GM19455 (cell line): ENCODE measurements around the gene ZBTB3.
"Not testable (repeated sequence)": the region's sequence is repeated elsewhere in the genome, so short reads cannot be mapped to it uniquely, and the experiment has no call there.

Experiments
- ATAC-seq: cut with Tn5 transposase; IDR thresholded peaks from one replicate; pipeline ENCODE4 v1.9.1; 2021; ENCODE audit not compliant: unreplicated experiment

ZBTB3 gene

DNA sequence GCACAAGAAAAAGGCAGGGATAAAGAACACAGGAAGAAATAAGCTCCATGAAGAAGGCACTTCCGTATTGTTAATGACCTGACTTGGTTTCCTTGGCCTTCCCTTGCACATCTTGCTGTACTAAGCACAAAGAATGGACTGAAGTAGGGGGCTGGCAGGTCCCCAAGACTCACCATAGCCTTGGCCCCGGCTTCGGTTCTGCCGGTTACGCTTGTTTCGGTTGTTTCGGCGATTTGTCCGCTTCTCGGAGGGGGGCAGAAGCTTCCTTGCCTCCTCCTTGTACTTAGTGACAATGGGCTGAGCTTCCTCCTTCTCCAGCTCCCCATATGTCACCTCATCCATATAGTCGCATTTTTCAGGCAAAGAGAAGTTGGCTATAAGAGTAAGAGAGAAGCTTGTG lies 37.1 kb downstream of the ZBTB3 start:
- ATAC-seq, result no peak

DNA sequence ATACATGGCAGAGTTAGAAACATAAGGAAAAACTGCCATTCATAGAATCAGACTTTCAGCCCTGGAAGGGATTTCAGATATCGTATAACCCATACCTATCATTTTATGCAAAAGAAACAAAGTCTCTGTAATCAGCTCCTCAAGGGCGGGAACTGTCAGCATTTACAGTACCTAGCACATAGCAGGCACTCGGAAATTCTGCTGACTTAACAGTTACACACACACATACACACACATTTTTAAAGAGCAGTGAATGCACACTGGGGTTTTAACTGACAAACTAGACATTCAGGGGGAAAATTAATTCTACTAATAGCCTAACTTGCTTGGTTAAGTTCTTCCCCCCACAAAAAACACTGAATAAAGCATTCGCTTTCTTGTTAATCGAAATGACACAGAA lies 37.8 kb downstream of the ZBTB3 start:
- ATAC-seq, result no peak

DNA sequence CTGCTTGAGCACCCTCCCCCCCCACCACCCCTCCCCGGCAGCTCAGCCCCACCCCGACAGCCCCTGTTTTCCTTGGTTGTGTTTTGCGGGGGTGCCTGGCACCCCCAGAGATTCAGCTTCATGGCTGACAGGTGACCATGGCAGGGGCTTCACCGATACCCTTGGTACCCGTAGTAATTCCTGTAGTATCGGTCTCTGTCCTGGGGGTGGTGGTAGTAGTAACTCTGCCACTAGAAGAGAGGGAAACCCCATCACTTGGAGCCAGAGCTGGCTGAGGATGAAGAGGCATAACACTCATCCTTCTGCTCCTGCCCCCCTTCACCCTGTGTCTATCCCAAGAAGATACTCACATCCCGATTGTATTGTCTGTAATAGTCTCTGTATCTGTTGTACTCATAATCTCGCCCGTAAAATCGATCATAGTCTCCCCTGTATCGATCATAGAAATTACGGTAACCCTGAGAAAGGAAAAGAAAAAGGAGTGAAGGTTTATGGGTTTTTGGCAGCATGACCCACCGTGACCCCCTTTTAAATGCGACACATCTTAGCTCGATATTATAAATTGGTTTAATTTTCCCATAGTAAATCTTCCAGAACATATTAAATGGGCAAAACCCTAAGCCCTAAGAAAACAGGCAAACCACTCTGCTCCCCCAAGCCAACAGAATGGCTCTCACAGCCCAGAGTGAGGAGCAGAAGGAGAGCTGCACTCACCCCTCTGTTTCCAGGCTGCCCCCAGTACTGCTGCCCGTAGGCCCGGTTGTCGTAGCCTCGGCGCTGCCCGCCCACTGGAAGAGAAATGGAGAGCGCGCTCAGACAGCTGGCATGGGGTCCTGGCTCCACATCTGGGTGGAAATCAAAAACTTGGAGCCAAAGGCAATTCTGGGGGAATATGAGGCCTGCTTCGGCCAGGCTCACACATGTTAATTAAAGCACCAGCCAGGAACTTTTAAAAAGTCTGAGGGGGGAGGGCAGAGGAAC lies 38.5 kb downstream of the ZBTB3 start:
- no peak for ATAC-seq

DNA sequence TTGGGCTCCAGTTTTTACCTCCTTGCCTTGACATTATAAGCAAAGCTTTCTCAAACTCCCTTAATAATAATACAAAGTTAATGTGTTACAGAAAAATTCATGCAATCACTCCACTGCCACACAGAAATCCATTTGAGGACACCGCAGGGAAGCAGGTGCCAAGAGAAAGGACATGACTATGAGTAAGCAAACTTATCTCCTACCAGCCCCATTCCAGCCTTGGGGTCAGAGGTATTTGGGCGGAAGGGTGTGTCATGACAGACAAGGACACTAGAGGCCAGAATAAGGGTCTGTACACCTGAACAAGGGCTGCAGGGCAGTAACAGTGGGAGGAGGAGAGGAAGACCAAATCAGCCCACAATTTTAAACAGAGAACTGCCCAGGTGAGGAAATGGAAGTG lies 40.6 kb downstream of the ZBTB3 start:
- no peak for ATAC-seq

DNA sequence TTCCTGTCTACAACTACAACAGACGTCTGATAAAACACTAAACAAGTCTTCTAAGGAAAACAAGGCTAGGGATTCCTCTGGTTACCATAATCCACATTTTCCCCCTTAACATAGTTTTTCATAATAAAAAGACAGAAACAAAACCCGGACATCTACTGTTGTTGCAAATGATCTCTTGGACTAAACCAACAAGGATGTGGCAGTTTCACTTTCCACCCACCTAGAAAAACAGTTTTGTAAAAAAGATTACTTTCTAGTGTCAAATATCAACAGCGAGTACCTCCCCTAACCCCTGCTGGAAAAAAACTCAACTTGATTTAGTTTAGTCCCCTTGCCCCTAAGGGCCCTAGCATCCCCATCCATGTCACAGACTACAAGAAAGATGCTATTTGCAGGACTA lies 41.1 kb downstream of the ZBTB3 start:
- no peak for ATAC-seq

DNA sequence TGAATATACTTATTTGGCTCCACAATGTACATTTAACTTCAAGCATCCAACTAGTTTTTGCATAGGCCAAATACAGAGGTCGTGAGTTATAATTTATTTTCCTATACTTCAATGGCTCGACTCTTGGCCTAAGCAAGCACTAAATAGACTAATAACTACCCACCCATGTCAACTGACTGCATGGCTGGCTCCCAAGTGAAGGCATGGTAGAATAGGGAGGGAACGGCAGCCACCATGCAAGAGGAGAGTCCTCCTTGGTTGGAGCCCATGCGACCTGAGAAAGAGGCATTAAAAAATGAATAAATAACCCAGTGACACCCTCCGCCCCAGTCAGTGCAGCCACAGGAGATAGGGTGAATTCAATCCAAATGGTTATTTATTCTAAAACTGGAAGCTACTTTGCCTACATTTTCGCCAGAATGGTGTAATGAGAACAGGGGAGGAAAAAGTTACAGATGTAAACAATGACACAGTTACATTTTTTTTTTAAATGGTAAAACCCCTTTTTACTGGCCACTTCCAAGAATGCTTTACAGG lies 41.6 kb downstream of the ZBTB3 start:
- no peak for ATAC-seq

DNA sequence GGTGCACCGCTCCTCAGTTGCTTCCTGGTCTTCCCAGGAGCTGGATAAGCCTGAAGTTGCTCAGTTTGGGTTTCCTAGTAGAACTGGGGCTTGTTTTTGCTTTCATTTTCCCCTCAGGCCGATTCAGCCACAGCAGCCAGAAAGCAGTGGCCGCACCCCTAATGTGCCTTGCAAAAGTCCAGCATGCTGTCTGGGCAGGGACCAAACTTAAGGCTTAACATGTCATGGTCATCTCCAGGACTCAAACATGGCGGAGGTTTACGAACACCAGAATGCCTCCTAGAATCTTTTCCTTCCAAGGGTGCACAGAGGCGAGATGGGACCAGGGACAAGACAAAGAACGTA lies 44.0 kb downstream of the ZBTB3 start:
- peak; percentile 9 for ATAC-seq

DNA sequence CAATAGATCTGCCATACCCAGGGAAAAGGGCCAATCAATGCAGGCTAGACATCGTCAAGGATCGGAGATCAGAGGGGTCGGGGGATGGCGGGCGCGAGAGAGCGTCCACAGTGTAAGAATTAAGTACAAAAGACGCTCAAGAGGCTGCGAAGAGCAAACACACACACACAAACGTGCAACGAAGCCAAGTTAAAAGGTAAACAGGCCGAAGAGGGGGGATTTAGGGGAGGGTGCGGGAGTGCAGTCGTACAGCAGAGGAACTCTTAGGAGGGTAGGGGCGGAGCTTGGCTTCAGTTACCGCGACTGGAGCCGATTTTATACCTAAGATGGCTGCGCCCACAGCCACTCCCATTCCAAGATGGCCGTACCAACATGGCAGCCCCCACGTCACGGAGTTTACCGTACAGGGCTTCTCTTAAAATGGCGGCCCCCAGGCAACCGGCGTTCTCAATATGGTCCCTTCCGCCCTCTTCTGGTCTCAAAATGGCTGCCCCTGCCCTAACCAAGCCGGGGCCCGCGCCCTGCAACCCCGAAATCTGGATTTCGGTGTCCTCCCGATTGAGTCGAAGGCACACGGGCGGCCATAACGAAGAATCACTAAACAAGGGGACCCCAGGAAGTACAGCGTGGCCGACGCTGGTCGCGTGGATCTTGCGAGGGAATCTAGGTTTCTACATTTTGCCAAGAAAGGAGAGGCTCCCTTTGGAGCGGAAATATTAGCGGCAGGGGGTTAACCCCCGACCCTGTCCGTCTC lies 44.5 kb downstream of the ZBTB3 start:
- ATAC-seq, result peak; percentile 70

DNA sequence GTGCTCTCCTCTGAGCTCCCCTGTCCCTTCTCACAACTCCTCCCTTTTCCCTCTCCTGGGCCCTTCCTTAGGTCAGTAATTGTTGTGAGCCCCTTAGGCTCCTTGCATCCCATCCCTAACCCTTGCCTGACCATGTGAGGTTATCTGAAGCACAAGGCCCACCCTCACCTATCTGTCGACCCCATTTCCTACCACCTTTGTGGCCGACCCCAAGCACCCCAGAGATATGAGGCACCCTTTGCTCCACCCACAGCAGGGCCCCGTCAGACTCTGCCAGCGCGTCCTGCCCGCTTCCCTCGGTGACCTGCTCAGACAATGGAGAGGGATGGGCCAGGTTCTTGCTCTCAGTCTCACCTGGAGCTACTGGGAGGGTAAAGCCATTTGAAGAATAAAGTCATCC lies 45.2 kb downstream of the ZBTB3 start:
- no peak for ATAC-seq

DNA sequence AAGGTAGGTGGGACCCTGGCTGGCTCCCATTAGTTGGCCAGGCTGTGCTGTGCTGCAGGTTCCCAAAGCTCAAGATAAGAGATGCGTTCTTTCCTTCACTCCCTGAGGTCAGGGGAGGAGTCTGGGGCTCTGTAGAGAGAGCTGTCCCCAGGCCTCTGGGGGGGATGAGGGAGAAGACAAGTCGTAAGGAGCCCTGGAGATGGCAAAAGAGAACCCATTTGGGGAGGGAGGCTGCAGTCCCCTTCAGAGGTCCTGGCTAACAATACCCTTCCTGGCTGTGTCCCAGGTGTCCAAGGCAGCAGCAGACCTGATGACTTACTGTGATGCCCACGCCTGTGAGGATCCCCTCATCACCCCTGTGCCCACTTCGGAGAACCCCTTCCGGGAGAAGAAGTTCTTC lies 45.6 kb downstream of the ZBTB3 start:
- no peak for ATAC-seq

DNA sequence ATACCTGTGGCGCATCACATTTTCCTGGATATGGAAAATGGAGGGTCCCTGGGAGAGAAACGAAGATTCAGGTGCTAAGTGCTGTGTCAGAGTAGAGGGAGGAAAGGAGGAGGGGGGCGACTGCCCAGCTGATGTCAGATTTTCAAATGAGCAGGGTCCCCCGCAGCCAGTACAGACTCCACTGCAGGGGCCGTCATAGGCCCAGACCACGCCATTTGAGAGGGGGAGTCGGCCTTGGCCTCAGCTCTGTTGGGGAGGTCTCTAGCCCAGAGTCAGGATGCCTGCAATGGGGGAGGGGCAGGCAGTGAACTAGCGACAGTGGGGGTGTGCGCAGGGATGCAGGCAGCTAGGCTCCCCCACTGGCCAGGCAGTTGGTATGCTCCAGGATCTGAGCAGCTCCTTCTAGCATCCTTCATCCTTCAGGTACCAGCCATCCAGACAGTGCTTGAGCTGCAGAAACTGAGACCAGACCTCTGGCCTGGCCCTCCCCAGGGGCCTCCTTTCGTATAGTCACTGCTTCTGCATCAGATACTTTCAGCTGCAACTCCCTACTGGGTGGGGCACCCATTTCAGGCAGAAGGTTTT lies 46.6 kb downstream of the ZBTB3 start, which contains the start of the genes BSCL2 and GNG3:
BSCL2 (minus strand) TSS at position 148 of the 585 bp plus-strand sequence. CDS start 229 bp downstream, outside the sequence.
GNG3 (plus strand) TSS at position 400 of the 585 bp plus-strand sequence. CDS start 620 bp downstream, outside the sequence.
- no peak for ATAC-seq

DNA sequence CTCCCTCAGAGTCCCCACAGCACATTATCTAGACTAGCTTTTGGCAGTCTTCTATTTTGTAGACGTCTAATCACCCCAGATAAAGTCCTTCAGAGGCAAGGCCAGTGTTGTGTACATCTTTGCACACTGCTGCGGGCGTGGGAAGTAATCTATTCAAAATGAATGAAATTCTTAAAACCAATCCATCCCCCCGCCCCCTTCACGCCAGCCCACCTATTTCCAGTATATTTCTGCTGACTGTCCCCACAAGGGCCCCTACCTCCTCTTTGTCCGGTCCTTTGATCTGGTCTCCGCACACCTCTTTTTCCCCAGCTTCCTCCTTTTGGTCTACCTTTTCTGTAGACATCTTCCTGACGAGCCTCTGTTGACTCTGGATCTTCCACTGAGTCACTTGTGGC lies 47.1 kb downstream of the ZBTB3 start:
- no peak for ATAC-seq

DNA sequence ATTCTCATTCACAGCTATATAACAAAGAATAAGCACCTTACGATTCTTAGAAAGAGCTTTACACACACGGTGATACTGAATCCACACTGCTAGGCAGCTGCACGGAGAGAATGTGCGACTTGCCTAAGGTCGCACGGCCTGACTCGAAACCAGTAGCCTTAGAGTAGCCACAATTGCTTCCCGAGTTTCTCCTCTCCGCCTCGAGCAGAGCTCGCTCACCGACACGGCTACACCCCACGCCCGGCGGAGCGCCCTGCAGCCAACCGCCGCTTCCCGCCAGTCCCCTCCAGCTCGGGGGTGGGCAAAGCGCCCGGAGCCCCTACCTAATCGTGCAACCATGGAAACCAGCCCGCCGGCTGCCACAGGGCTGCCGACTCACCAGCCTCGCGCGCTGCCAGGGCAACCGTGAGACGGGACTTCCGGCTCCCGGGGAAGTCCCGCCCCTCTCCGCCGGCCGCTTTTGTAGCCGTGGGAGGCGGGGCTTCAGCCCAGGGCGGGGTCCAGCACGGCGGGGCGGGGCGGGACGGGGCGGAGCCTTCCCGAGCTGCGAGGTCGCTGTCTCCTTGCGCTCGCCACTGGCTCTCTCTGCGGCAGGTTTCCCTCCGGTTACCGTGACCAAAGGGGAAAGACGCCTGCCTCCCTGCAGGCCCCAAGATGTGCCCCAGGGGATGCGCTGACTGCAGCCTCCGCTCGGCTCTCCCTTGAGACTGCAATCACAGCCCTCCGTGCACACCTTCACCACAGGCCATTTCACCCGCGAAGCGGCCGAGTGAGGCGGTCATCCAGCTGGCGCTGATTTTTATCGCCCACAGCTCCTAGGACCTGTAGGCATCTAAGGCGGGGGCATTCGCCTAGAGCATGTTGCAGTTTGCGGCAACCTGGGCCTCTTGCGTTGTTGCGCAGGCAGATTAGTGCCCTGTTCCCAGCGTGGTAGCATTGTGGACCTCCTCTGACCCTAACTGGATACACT lies 47.8 kb downstream of the ZBTB3 start:
- ATAC-seq, result peak; percentile 61

DNA sequence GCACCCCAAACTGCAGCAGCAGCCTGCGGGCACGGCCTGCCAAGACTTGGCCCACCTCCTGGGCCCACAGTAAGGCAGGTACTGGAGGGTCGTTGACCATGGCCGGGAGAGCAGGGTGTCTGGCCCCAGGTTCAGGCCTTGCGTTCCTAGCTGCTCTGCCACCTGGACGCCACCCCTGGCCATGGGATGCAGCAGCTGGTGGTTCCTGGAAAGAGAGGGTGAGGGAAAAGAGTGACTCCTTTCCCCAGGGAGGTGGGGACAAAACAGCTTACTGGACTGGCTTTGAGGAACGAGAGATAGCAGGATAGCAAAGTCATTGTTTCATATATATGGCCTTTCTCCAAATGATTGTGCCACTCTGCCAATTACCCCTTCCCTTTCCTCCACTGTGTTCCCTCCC lies 48.5 kb downstream of the ZBTB3 start:
- ATAC-seq, result no peak

DNA sequence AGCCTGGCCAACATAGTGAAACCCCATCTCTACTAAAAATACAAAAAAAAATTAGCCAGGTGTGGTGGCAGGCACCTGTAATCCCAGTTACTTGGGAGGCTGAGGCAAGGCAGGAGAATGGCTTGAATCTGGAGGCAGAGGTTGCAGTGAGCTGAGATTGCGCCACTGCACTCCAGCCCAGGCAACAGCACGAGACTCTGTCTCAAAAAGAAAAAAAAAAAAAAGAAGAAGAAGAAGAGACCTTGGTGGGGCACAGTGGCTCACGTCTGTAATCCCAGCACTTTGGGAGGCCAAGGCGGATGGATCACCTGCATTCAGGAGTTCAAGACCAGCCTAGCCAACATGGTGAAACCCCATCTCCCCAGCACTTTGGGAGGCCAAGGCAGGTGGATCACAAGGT lies 50.0 kb downstream of the ZBTB3 start:
- ATAC-seq, result not testable (repeated sequence)

DNA sequence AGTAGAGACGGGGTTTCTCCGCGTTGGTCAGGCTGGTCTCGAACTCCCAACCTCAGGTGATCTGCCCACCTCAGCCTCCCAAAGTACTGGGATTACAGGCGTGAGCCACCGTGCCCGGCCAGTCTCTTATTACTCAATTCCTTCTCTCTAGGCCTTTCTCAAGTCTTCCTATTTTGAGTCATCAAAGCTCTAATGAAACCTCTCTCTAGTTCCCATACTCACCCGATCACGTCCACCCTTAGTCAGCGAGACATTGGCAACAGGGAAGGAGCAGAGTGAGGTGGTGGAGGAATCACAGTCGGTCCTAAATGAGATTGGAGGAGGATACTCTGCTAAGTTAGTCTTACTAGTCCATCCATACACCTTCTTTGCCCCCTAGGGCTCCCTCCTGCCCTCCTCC lies 51.7 kb downstream of the ZBTB3 start:
- no peak for ATAC-seq
